HEK293T (cell line): ENCODE data around the gene NME9.

ENCODE experiments used
- BHLHE40 ChIP-seq: fragments of 450-650 bp; IDR thresholded peaks from 2 replicates; pipeline ENCODE4 v1.6.1; 2016; ENCODE audit warnings: mild to moderate bottlenecking, moderate library complexity, borderline replicate concordance
- CTBP1 ChIP-seq: fragments of 450-650 bp; IDR thresholded peaks from 2 replicates; pipeline ENCODE4 v1.6.1; 2016; ENCODE audit warnings: borderline replicate concordance
- FOXM1 ChIP-seq: fragments of 450-650 bp; IDR thresholded peaks from 2 replicates; pipeline ENCODE4 v1.6.1; 2017; ENCODE audit warnings: mild to moderate bottlenecking, borderline replicate concordance
- L3MBTL2 ChIP-seq: fragments of 450-650 bp; conservative IDR thresholded peaks from 2 replicates; pipeline ENCODE4 v1.6.1; 2016; ENCODE audit warnings: mild to moderate bottlenecking
- LEF1 ChIP-seq: fragments of 450-650 bp; IDR thresholded peaks from 2 replicates; pipeline ENCODE4 v1.6.1; 2017; ENCODE audit warnings: mild to moderate bottlenecking, borderline replicate concordance
- SP1 ChIP-seq: fragments of 450-650 bp; IDR thresholded peaks from 2 replicates; pipeline ENCODE4 v1.6.1; 2017
- TARDBP ChIP-seq: fragments of 450-650 bp; IDR thresholded peaks from 2 replicates; pipeline ENCODE4 v1.6.1; 2016
- ZNF384 ChIP-seq: fragments of 450-650 bp; IDR thresholded peaks from 2 replicates; pipeline ENCODE4 v1.6.1; 2016
- TF ChIP-seq, protein P1 (sequence below): fragments of 450-650 bp; IDR thresholded peaks from 2 replicates; pipeline ENCODE4 v1.6.1; 2016

DNA sequence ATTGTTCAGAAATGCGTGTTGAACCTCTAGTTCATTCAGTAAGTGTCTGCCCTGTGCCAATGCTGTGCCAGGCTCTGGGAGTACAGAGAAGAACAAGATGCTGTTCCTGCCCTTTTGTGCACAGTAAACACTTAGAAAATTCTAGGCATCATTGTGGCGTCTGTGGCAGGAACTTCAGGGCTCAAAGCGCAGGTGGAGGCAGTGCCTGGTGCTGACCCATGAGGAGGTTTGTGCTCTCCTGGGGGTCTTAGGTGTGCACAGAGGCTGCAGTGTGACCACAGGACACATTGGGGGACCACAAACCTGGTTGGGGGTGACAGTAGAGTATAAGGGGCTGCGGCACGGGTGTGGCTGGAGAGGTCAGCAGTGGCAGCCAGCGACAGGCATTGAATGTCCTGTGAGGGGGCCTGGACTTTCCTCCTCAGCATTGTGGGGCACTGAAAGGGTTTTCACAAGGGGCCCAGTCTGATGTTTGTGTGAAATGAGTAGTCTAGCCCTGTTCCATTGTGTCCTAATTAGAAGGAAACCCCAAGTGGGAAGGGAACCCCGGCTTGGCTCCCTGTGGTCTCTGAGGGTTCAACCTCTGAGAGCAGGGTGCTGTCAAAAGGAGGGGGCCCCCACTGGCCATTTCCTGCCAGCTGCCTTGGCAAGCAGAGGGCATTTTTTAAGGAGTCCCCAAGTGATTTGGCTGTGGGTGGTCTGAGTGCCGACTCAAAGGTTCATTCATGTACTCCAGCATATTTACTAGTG is 39.7 kb upstream of the NME9 start:
- TF ChIP-seq SP1: no peak
- TF ChIP-seq FOXM1: no peak
- no peak for TF ChIP-seq ZNF384
- no peak for TF ChIP-seq BHLHE40
- TF ChIP-seq, protein P1, sequence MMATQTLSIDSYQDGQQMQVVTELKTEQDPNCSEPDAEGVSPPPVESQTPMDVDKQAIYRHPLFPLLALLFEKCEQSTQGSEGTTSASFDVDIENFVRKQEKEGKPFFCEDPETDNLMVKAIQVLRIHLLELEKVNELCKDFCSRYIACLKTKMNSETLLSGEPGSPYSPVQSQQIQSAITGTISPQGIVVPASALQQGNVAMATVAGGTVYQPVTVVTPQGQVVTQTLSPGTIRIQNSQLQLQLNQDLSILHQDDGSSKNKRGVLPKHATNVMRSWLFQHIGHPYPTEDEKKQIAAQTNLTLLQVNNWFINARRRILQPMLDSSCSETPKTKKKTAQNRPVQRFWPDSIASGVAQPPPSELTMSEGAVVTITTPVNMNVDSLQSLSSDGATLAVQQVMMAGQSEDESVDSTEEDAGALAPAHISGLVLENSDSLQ: no peak
- no peak for TF ChIP-seq LEF1
- no peak for TF ChIP-seq TARDBP
- TF ChIP-seq L3MBTL2: no peak
- no peak for TF ChIP-seq CTBP1
